Pulmonary artery endothelial cell (primary cell): ENCODE measurements around the gene JAM2. TPM values are rescaled to one million over a fixed set of nuclear protein-coding genes. Genes with fewer than 3 reads are reported as not detected.
A peak's percentile ranks its signal among the peaks of the same experiment; 100 is the strongest.

Experiments used
- DNase-seq: peaks from one replicate; pipeline ENCODE4 v3.0.0-alpha.2; 2011; ENCODE audit warnings: low read depth, low spot score
- total RNA-seq: library from RNA; depleted of rRNA; stranded (reverse); fragments of >200 nt; gene quantifications from 2 replicates; pipeline ENCODE4 v1.2.3, GENCODE V29; 2014

Gene JAM2
- total RNA-seq, 1 donor from 2014 or later, result 2.2 TPM

- DNase-seq, result no peak
These were observed 78.6 kb downstream of the JAM2 start for GRCh38 chr21:25717491-25718147.

- DNase-seq, result no peak
These were observed 82.9 kb downstream of the JAM2 start for GRCh38 chr21:25721987-25722386.

GRCh38 chr21:25722631-25723030 is 83.6 kb downstream of the JAM2 start:
- no peak for DNase-seq

GRCh38 chr21:25732091-25732760 is 93.2 kb downstream of the JAM2 start:
- DNase-seq, result no peak

- DNase-seq, result no peak
These were observed 95.0 kb downstream of the JAM2 start for GRCh38 chr21:25733859-25734653.

- no peak for DNase-seq
These were observed 95.5 kb downstream of the JAM2 start for GRCh38 chr21:25734654-25734903.

- DNase-seq, result peak; percentile 96
These were observed 96.0 kb downstream of the JAM2 start, which contains the start of the genes ATP5PF and GABPA for GRCh38 chr21:25734904-25735645. TSS of gene ATP5PF (minus strand) at chr21:25734904. CDS start at chr21:25729794, 5,110 bp downstream. TSS of gene GABPA (plus strand) at chr21:25734972. CDS start at chr21:25741599, 6,627 bp downstream.

- peak; percentile 55 for DNase-seq
These were observed 96.9 kb downstream of the JAM2 start for GRCh38 chr21:25735646-25736597.

GRCh38 chr21:25737421-25737820 is 98.4 kb downstream of the JAM2 start:
- no peak for DNase-seq

GRCh38 chr21:25742900-25743299 is 103.8 kb downstream of the JAM2 start:
- DNase-seq, result no peak

- no peak for DNase-seq
These were observed 105.8 kb downstream of the JAM2 start for GRCh38 chr21:25744854-25745253.

GRCh38 chr21:25750085-25750484 is 111.0 kb downstream of the JAM2 start:
- no peak for DNase-seq

- DNase-seq, result no peak
These were observed 113.4 kb downstream of the JAM2 start for GRCh38 chr21:25752416-25752815.

GRCh38 chr21:25756190-25756932 is 117.3 kb downstream of the JAM2 start:
- no peak for DNase-seq

GRCh38 chr21:25757531-25757930 is 118.5 kb downstream of the JAM2 start:
- no peak for DNase-seq

- no peak for DNase-seq
These were observed 120.5 kb downstream of the JAM2 start for GRCh38 chr21:25759573-25759972.

- no peak for DNase-seq
These were observed 121.0 kb downstream of the JAM2 start for GRCh38 chr21:25760061-25760460.

GRCh38 chr21:25760677-25761076 is 121.6 kb downstream of the JAM2 start:
- no peak for DNase-seq

- DNase-seq, result no peak
These were observed 125.0 kb downstream of the JAM2 start for GRCh38 chr21:25764065-25764464.
